Activated CD4-positive, alpha-beta T cell treated with anti-CD3 and anti-CD28 coated beads, Interleukin-2, amount 50 U/mL, for 48 hours (primary cell): ENCODE results near the gene HSD17B13.
"Not testable (repeated sequence)": the region's sequence is repeated elsewhere in the genome, so short reads cannot be mapped to it uniquely, and the experiment has no call there.

ENCODE experiments used
- DNase-seq, 2 experiments: peaks; one replicate each; pipeline ENCODE4 v3.0.0-alpha.2; 2020

The HSD17B13 gene

GRCh38 chr4:87313756-87314155, 8.9 kb downstream of the HSD17B13 start:
- DNase-seq = no peak

- no peak for DNase-seq
Measured at GRCh38 chr4:87311684-87312083, 11.0 kb downstream of the HSD17B13 start.

- DNase-seq = no peak
Measured at GRCh38 chr4:87310691-87311335, 11.9 kb downstream of the HSD17B13 start.

- DNase-seq = no peak
Measured at GRCh38 chr4:87309625-87310024, 13.1 kb downstream of the HSD17B13 start.

GRCh38 chr4:87306056-87306455, 16.6 kb downstream of the HSD17B13 start:
- DNase-seq = no peak

- DNase-seq = no peak
Measured at GRCh38 chr4:87305562-87305961, 17.1 kb downstream of the HSD17B13 start.

- no peak for DNase-seq
Measured at GRCh38 chr4:87304745-87305432, 17.8 kb downstream of the HSD17B13 start.

- no peak for DNase-seq
Measured at GRCh38 chr4:87299898-87300297, 22.8 kb downstream of the HSD17B13 start.

GRCh38 chr4:87298362-87298761, 24.3 kb downstream of the HSD17B13 start:
- no peak for DNase-seq

GRCh38 chr4:87294911-87295310, 27.8 kb downstream of the HSD17B13 start:
- not testable (repeated sequence) for DNase-seq

GRCh38 chr4:87293889-87294288, 28.8 kb downstream of the HSD17B13 start:
- not testable (repeated sequence) for DNase-seq

GRCh38 chr4:87286970-87287369, 35.7 kb downstream of the HSD17B13 start:
- no peak for DNase-seq

- DNase-seq = not testable (repeated sequence)
Measured at GRCh38 chr4:87284268-87284667, 38.4 kb downstream of the HSD17B13 start.

GRCh38 chr4:87283151-87283550, 39.5 kb downstream of the HSD17B13 start:
- no peak for DNase-seq

- DNase-seq = no peak
Measured at GRCh38 chr4:87281603-87282002, 41.1 kb downstream of the HSD17B13 start.

GRCh38 chr4:87278335-87278794, 44.3 kb downstream of the HSD17B13 start:
- no peak for DNase-seq

GRCh38 chr4:87275311-87275710, 47.4 kb downstream of the HSD17B13 start:
- no peak for DNase-seq

- DNase-seq = no peak
Measured at GRCh38 chr4:87274803-87275202, 47.9 kb downstream of the HSD17B13 start.

GRCh38 chr4:87274327-87274726, 48.4 kb downstream of the HSD17B13 start:
- no peak for DNase-seq

- DNase-seq = no peak
Measured at GRCh38 chr4:87270825-87271224, 51.9 kb downstream of the HSD17B13 start.

- DNase-seq = no peak
Measured at GRCh38 chr4:87270144-87270543, 52.5 kb downstream of the HSD17B13 start.

GRCh38 chr4:87268411-87268810, 54.3 kb downstream of the HSD17B13 start:
- no peak for DNase-seq

- DNase-seq = no peak
Measured at GRCh38 chr4:87266986-87267385, 55.7 kb downstream of the HSD17B13 start.

- DNase-seq = no peak
Measured at GRCh38 chr4:87262886-87263285, 59.8 kb downstream of the HSD17B13 start.

- DNase-seq = no peak
Measured at GRCh38 chr4:87260477-87260876, 62.2 kb downstream of the HSD17B13 start.
